IPS-15b (cell line): Measurements from ENCODE around the gene DOHH.
"Not testable (repeated sequence)": the region's sequence is repeated elsewhere in the genome, so short reads cannot be mapped to it uniquely, and the experiment has no call there.

Experiments used
- H3K27me3 ChIP-seq: one replicate; pipeline ENCODE4 v1.6.1; 2013; ENCODE audit warnings: low read length; ENCODE audit not compliant: control insufficient read depth, insufficient read depth
- H3K36me3 ChIP-seq: one replicate; pipeline ENCODE4 v1.6.1; 2013; ENCODE audit warnings: low read length; ENCODE audit not compliant: control insufficient read depth, insufficient read depth
- H3K4me1 ChIP-seq: one replicate; pipeline ENCODE4 v1.6.1; 2013; ENCODE audit warnings: mild to moderate bottlenecking, low read length; ENCODE audit not compliant: control insufficient read depth, insufficient read depth
- H3K4me3 ChIP-seq: one replicate; pipeline ENCODE4 v1.5.1; 2013; ENCODE audit warnings: low read depth, low read length
- H3K9ac ChIP-seq: one replicate; pipeline ENCODE4 v1.6.1; 2013; ENCODE audit warnings: low read depth, mild to moderate bottlenecking, low read length
- H3K9me3 ChIP-seq: one replicate; pipeline ENCODE4 v1.6.1; 2013; ENCODE audit warnings: mild to moderate bottlenecking, low read length; ENCODE audit not compliant: control insufficient read depth, insufficient read depth

DOHH gene

GRCh38 chr19:3533033-3533432, 32.6 kb upstream of the DOHH start:
- no peak overlapping the region for H3K9ac ChIP-seq
- peaks cover 45% of the 10 kb centered on the region for H3K36me3 ChIP-seq

GRCh38 chr19:3532154-3532786, 31.8 kb upstream of the DOHH start:
- H3K36me3 ChIP-seq: peaks cover 51% of the 10 kb centered on the region
- H3K4me1 ChIP-seq: no peaks in the 10 kb centered on the region
- H3K9me3 ChIP-seq: no peaks in the 10 kb centered on the region
- no peak overlapping the region for H3K4me3 ChIP-seq
- no peak overlapping the region for H3K9ac ChIP-seq
- no peaks in the 10 kb centered on the region for H3K27me3 ChIP-seq

More at GRCh38 chr19:3533033-3533432, 32.6 kb upstream of the DOHH start:
- no peaks in the 10 kb centered on the region for H3K4me1 ChIP-seq
- H3K9me3 ChIP-seq: no peaks in the 10 kb centered on the region
- H3K27me3 ChIP-seq: no peaks in the 10 kb centered on the region
- no peak overlapping the region for H3K4me3 ChIP-seq

- Histone ChIP-seq H3K27me3 (no peaks in the 10 kb centered on the region), H3K9me3 (no peaks in the 10 kb centered on the region), H3K4me1 (no peaks in the 10 kb centered on the region), H3K36me3 (peaks cover 56% of the 10 kb centered on the region), H3K9ac (no peak overlapping the region), H3K4me3 (no peak overlapping the region)
Measured at GRCh38 chr19:3531716-3532115, 31.2 kb upstream of the DOHH start.

GRCh38 chr19:3530389-3530788, 29.9 kb upstream of the DOHH start:
- Histone ChIP-seq H3K9ac (no peak overlapping the region), H3K4me3 (no peak overlapping the region), H3K9me3 (no peaks in the 10 kb centered on the region), H3K36me3 (peaks cover 58% of the 10 kb centered on the region), H3K4me1 (no peaks in the 10 kb centered on the region), H3K27me3 (no peaks in the 10 kb centered on the region)

- H3K9me3 ChIP-seq, H3K4me1 ChIP-seq: not testable (repeated sequence)
- H3K36me3 ChIP-seq: peaks cover 56% of the 10 kb centered on the region
Measured at GRCh38 chr19:3529299-3529698, 28.8 kb upstream of the DOHH start.

GRCh38 chr19:3528539-3529211, 28.2 kb upstream of the DOHH start:
- no peaks in the 10 kb centered on the region for H3K27me3 ChIP-seq
- H3K4me3 ChIP-seq: no peak overlapping the region
- no peaks in the 10 kb centered on the region for H3K9me3 ChIP-seq
- no peaks in the 10 kb centered on the region for H3K4me1 ChIP-seq
- H3K36me3 ChIP-seq: peaks cover 61% of the 10 kb centered on the region
- no peak overlapping the region for H3K9ac ChIP-seq

More at GRCh38 chr19:3529299-3529698, 28.8 kb upstream of the DOHH start:
- H3K9ac ChIP-seq, H3K4me3 ChIP-seq, H3K27me3 ChIP-seq: not testable (repeated sequence)

- H3K9ac ChIP-seq: no peak overlapping the region
- H3K27me3 ChIP-seq: no peaks in the 10 kb centered on the region
- no peaks in the 10 kb centered on the region for H3K9me3 ChIP-seq
- peaks cover 60% of the 10 kb centered on the region for H3K36me3 ChIP-seq
- no peaks in the 10 kb centered on the region for H3K4me1 ChIP-seq
- H3K4me3 ChIP-seq: no peak overlapping the region
Measured at GRCh38 chr19:3528080-3528479, 27.6 kb upstream of the DOHH start.

GRCh38 chr19:3527238-3527910, 26.9 kb upstream of the DOHH start:
- no peak overlapping the region for H3K4me3 ChIP-seq
- H3K27me3 ChIP-seq: no peaks in the 10 kb centered on the region
- H3K9ac ChIP-seq: no peak overlapping the region
- no peaks in the 10 kb centered on the region for H3K4me1 ChIP-seq
- H3K36me3 ChIP-seq: peaks cover 55% of the 10 kb centered on the region
- no peaks in the 10 kb centered on the region for H3K9me3 ChIP-seq

- Histone ChIP-seq H3K4me1 (no peaks in the 10 kb centered on the region), H3K4me3 (no peak overlapping the region), H3K36me3 (peaks cover 48% of the 10 kb centered on the region), H3K9me3 (no peaks in the 10 kb centered on the region), H3K9ac (no peak overlapping the region), H3K27me3 (no peaks in the 10 kb centered on the region)
Measured at GRCh38 chr19:3526507-3527237, 26.2 kb upstream of the DOHH start.

GRCh38 chr19:3524904-3525451, 24.5 kb upstream of the DOHH start:
- no peak overlapping the region for H3K9ac ChIP-seq

GRCh38 chr19:3524078-3524842, 23.8 kb upstream of the DOHH start:
- H3K9ac ChIP-seq: no peak overlapping the region
- H3K27me3 ChIP-seq: no peaks in the 10 kb centered on the region
- H3K4me1 ChIP-seq: no peaks in the 10 kb centered on the region
- no peaks in the 10 kb centered on the region for H3K9me3 ChIP-seq
- peaks cover 44% of the 10 kb centered on the region for H3K36me3 ChIP-seq
- no peak overlapping the region for H3K4me3 ChIP-seq

More at GRCh38 chr19:3524904-3525451, 24.5 kb upstream of the DOHH start:
- Histone ChIP-seq H3K4me3 (no peak overlapping the region), H3K4me1 (no peaks in the 10 kb centered on the region), H3K36me3 (peaks cover 42% of the 10 kb centered on the region), H3K27me3 (no peaks in the 10 kb centered on the region), H3K9me3 (no peaks in the 10 kb centered on the region)
